ENCODE measurements around the gene IL1RAPL2.

GRCh38 chrX:105219454-105220401 is 653.7 kb downstream of the IL1RAPL2 start:
- no peak for TF ChIP-seq FOXM1 (IDR thresholded peaks at IDR 0.05; ENCODE audit: borderline replicate concordance)
- TF ChIP-seq SP1 (IDR thresholded peaks at IDR 0.05) = no peak
- TF ChIP-seq FOXA1 (IDR thresholded peaks at IDR 0.05) = no peak
- TF ChIP-seq BHLHE40 (IDR thresholded peaks at IDR 0.05; ENCODE audit: borderline replicate concordance) = no peak
- TF ChIP-seq FOXK2 (IDR thresholded peaks at IDR 0.05) = no peak
- TF ChIP-seq ARNT (IDR thresholded peaks at IDR 0.05) = no peak
- no peak for TF ChIP-seq ELF4 (IDR thresholded peaks at IDR 0.05)
